ENCODE measurements around the gene CCDC167. TPM values are rescaled to one million over a fixed set of nuclear protein-coding genes. Genes with fewer than 3 reads are reported as not detected.

The CCDC167 gene
- total RNA-seq, 1 donor from 2014 or later = 29.7 TPM

- FAIRE-seq (no peak), DNase-seq (ENCODE audit: low read depth) (no peak)
- TF ChIP-seq CTCF (IDR thresholded peaks at IDR 0.05; ENCODE audit: insufficient read depth, low read length, severe bottlenecking) = no peak
- Histone ChIP-seq H3K4me3 (ENCODE audit: low read depth, low read length) (no peak overlapping the region), H3K27me3 (ENCODE audit: control insufficient read depth, insufficient read depth, low read length) (no peaks in the 10 kb centered on the region), H3K36me3 (ENCODE audit: control insufficient read depth, insufficient read depth, low read length) (peaks cover 27% of the 10 kb centered on the region)
Observed at GRCh38 chr6:37482606-37483251, 17.0 kb downstream of the CCDC167 start.

GRCh38 chr6:37481711-37482605 is 17.7 kb downstream of the CCDC167 start:
- H3K27me3 ChIP-seq (ENCODE audit: control insufficient read depth, insufficient read depth, low read length) = no peaks in the 10 kb centered on the region
- TF ChIP-seq CTCF (IDR thresholded peaks at IDR 0.05; ENCODE audit: insufficient read depth, low read length, severe bottlenecking) = no peak
- H3K36me3 ChIP-seq (ENCODE audit: control insufficient read depth, insufficient read depth, low read length) = peaks cover 30% of the 10 kb centered on the region
- H3K4me3 ChIP-seq (ENCODE audit: low read depth, low read length) = no peak overlapping the region
- DNase-seq (ENCODE audit: low read depth) = no peak
- FAIRE-seq = no peak

- no peak for TF ChIP-seq CTCF (IDR thresholded peaks at IDR 0.05; ENCODE audit: insufficient read depth, low read length, severe bottlenecking)
- DNase-seq (ENCODE audit: low read depth) = no peak
- FAIRE-seq = no peak
- Histone ChIP-seq H3K27me3 (ENCODE audit: control insufficient read depth, insufficient read depth, low read length) (no peaks in the 10 kb centered on the region), H3K4me3 (ENCODE audit: low read depth, low read length) (no peak overlapping the region), H3K36me3 (ENCODE audit: control insufficient read depth, insufficient read depth, low read length) (peaks cover 30% of the 10 kb centered on the region)
Observed at GRCh38 chr6:37480951-37481534, 18.6 kb downstream of the CCDC167 start.

- peaks cover 34% of the 10 kb centered on the region for H3K36me3 ChIP-seq (ENCODE audit: control insufficient read depth, insufficient read depth, low read length)
- no peak for TF ChIP-seq CTCF (IDR thresholded peaks at IDR 0.05; ENCODE audit: insufficient read depth, low read length, severe bottlenecking)
- H3K4me3 ChIP-seq (ENCODE audit: low read depth, low read length) = no peak overlapping the region
- FAIRE-seq (no peak), DNase-seq (ENCODE audit: low read depth) (peak; percentile 40)
- H3K27me3 ChIP-seq (ENCODE audit: control insufficient read depth, insufficient read depth, low read length) = no peaks in the 10 kb centered on the region
Observed at GRCh38 chr6:37480118-37480736, 19.5 kb downstream of the CCDC167 start.

- no peaks in the 10 kb centered on the region for H3K27me3 ChIP-seq (ENCODE audit: control insufficient read depth, insufficient read depth, low read length)
- peaks cover 36% of the 10 kb centered on the region for H3K36me3 ChIP-seq (ENCODE audit: control insufficient read depth, insufficient read depth, low read length)
- DNase-seq (ENCODE audit: low read depth) (no peak), FAIRE-seq (no peak)
- no peak for TF ChIP-seq CTCF (IDR thresholded peaks at IDR 0.05; ENCODE audit: insufficient read depth, low read length, severe bottlenecking)
- H3K4me3 ChIP-seq (ENCODE audit: low read depth, low read length) = no peak overlapping the region
Observed at GRCh38 chr6:37479266-37479854, 20.3 kb downstream of the CCDC167 start.

All from bronchial epithelial cell (primary cell).